AG04450 (cell line): ENCODE data around the gene NRL. TPM values are rescaled to one million over a fixed set of nuclear protein-coding genes. Genes with fewer than 3 reads are reported as not detected.
A peak's percentile ranks its signal among the peaks of the same experiment; 100 is the strongest.

Experiments used
- CTCF ChIA-PET: fragments of 300-600, 350-600 bp; formaldehyde crosslinking; extraction: SDS; loops from one replicate; lab custom pipeline; 2022; ENCODE audit warnings: antibody characterized with exemption, inconsistent platforms; lab: Charles Lee
- POLR2A ChIA-PET: fragments of 350-600 bp; formaldehyde crosslinking; extraction: SDS; loops from one replicate; lab custom pipeline; 2021; ENCODE audit warnings: antibody characterized with exemption, inconsistent platforms; lab: Yijun Ruan, JAX
- DNase-seq: peaks from one replicate; pipeline ENCODE4 v3.0.0-alpha.2; 2011; ENCODE audit warnings: low read depth, low spot score
- H3K27ac ChIP-seq: one replicate; pipeline ENCODE4 v1.5.1; 2012; ENCODE audit warnings: low read depth, low read length, control low read depth
- H3K27me3 ChIP-seq: one replicate; pipeline ENCODE4 v1.6.0; 2012; ENCODE audit warnings: low read length; ENCODE audit not compliant: control insufficient read depth, insufficient read depth
- H3K4me3 ChIP-seq: 2 replicates; pipeline ENCODE4 v1.5.1; 2011; ENCODE audit warnings: mild to moderate bottlenecking, low read depth, low read length, control low read depth
- H3K9me3 ChIP-seq: 2 replicates; pipeline ENCODE4 v1.5.1; 2012; ENCODE audit warnings: low read length; ENCODE audit not compliant: control insufficient read depth, insufficient read depth
- polyA minus RNA-seq: library from RNA; depleted of rRNA, polyadenylated mRNA; stranded (reverse); fragments of >200 nt; gene quantifications from 2 replicates; pipeline ENCODE4 v1.2.3, GENCODE V29; 2011; rRNA and poly(A)+ RNA removed
- polyA plus RNA-seq: library from polyadenylated mRNA; depleted of rRNA; stranded (reverse); fragments of >200 nt; gene quantifications from 2 replicates; pipeline ENCODE4 v1.2.3, GENCODE V29; 2011; rRNA removed
- TF ChIP-seq, protein P1 (sequence below): IDR thresholded peaks from 2 replicates; pipeline ENCODE4 v1.5.1; 2011; ENCODE audit warnings: low read depth, low read length, control low read depth, inconsistent platforms

NRL gene
- polyA plus RNA-seq (0.41 and 0.46 TPM in 2 replicates), polyA minus RNA-seq (0.23 and 0.83 TPM in 2 replicates)

DNA sequence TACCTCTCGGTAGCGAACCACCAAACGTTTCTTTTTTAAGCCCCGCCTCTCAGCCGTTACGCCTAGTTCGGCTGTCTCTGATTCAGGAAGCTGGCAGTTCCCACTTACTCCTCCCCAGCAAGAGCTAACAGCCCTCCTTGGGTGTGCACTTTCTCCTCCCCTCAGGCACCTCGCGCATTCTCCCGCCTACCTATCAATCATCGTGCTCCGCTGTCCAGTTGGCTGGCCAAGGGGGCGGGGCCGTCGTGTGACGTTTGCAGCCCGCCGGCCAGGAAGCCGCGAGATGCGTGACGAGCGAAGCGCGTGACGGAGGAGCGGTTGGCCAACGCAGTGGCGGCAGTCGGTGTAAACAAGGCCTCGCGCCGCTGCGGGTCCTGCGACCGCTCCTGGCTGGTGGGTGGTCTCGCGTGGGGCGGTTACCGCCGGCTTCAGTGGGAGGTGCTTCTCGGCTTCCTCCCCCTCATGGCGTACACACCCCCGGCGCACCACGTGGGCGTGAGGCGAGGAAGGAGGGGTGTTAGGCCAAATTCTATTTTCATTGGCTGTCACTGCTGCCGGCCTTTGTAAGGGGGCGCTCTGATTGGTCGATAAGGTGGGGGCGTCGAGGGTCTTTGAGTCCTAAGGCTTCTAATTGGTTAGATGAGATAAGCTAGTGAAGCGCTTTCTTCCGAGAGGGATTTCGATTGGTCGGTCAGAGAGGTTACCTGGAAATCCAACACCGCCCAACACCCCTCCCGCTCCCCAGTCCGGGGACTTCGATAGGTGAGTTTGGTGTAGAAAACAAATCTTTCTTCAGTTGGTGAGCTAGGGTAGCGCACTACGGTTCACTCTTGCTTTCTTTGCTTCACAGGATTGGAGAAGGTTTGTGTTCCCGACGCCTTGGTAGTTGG is at the start of gene NRL, which contains the start of gene DCAF11:
NRL (minus strand) TSS at position 418 of the 890 bp plus-strand sequence. CDS start 32,101 bp downstream, outside the sequence.
DCAF11 (plus strand) TSS at position 246 of the 890 bp plus-strand sequence. CDS start 818 bp downstream, outside the sequence.
- Histone ChIP-seq H3K4me3 (peak within 1 kb of the TSS; percentile 92), H3K27ac (peak within 1 kb of the TSS; percentile 99), H3K27me3 (no peaks in the 10 kb centered on the region), H3K9me3 (no peaks in the 10 kb centered on the region)
- ChIA-PET POLR2A (interaction anchor here (0.5 to 2.5 kb wide), 19 partner anchors 10 to 1020 kb away, joined by 3 to 36 read pairs (median 4); partner anchors contain the start of genes ACIN1, C14orf119, CHMP4A and DHRS1), CTCF (interaction anchor here (0.6 to 2.6 kb wide), 11 partner anchors 9 to 284 kb away, joined by 3 to 21 read pairs (median 5); partner anchors contain the start of genes CIDEB, IRF9, NYNRIN and PCK2)
- peak; percentile 99 for DNase-seq
- TF ChIP-seq, protein P1, sequence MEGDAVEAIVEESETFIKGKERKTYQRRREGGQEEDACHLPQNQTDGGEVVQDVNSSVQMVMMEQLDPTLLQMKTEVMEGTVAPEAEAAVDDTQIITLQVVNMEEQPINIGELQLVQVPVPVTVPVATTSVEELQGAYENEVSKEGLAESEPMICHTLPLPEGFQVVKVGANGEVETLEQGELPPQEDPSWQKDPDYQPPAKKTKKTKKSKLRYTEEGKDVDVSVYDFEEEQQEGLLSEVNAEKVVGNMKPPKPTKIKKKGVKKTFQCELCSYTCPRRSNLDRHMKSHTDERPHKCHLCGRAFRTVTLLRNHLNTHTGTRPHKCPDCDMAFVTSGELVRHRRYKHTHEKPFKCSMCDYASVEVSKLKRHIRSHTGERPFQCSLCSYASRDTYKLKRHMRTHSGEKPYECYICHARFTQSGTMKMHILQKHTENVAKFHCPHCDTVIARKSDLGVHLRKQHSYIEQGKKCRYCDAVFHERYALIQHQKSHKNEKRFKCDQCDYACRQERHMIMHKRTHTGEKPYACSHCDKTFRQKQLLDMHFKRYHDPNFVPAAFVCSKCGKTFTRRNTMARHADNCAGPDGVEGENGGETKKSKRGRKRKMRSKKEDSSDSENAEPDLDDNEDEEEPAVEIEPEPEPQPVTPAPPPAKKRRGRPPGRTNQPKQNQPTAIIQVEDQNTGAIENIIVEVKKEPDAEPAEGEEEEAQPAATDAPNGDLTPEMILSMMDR, result no peak

DNA sequence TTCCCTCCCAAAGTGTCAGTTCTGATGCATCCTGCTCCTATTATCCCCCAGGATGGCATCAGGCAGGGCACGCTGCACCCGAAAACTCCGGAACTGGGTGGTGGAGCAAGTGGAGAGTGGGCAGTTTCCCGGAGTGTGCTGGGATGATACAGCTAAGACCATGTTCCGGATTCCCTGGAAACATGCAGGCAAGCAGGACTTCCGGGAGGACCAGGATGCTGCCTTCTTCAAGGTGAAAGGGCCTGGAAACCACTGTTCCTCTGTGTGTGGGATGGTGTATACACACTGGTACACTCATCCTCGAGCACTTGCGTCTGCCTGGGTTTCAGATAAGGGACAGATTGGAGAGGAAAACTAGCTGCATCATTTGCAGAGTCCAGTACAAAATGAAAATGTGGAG is 47.3 kb upstream of the NRL start:
- TF ChIP-seq, protein P1, result no peak
- POLR2A ChIA-PET, result interaction anchor here (0.9 to 2.1 kb wide), 3 partner anchors 13 to 21 kb away, joined by 7 to 12 read pairs (median 9); partner anchors contain the start of genes EMC9 and RNF31
- Histone ChIP-seq H3K27me3 (no peaks in the 10 kb centered on the region), H3K4me3 (peak overlapping the region; percentile 94), H3K27ac (no peak overlapping the region), H3K9me3 (no peaks in the 10 kb centered on the region)
- no peak for DNase-seq
- CTCF ChIA-PET, result interaction anchor here (0.9 to 3.5 kb wide), 11 partner anchors 9 to 134 kb away, joined by 3 to 54 read pairs (median 16); partner anchors contain the start of genes DCAF11, NRL, PSME2 and RNF31

GRCh38 chr14:24160850-24161804 is 46.4 kb upstream of the NRL start, which contains the start of gene IRF9:
TSS of gene IRF9 (plus strand) at chr14:24161265. CDS start at chr14:24162145, 880 bp downstream.
- Histone ChIP-seq H3K9me3 (no peaks in the 10 kb centered on the region), H3K27ac (peak within 1 kb of the TSS; percentile 61), H3K27me3 (no peaks in the 10 kb centered on the region), H3K4me3 (peak within 1 kb of the TSS; percentile 94)
- DNase-seq, result peak; percentile 85
- POLR2A ChIA-PET, result interaction anchor here (0.6 to 2.1 kb wide), 10 partner anchors 11 to 52 kb away, joined by 3 to 12 read pairs (median 4); partner anchors contain the start of genes CHMP4A, DCAF11, EMC9 and NRL
- CTCF ChIA-PET, result interaction anchor here (0.5 to 3.5 kb wide), 39 partner anchors 10 to 1185 kb away, joined by 3 to 54 read pairs (median 5); partner anchors contain the start of genes CHMP4A, CIDEB, DCAF11 and EMC9
- TF ChIP-seq, protein P1, result peak; percentile 89

GRCh38 chr14:24160499-24160849 is 45.7 kb upstream of the NRL start:
- H3K27me3 ChIP-seq, result no peaks in the 10 kb centered on the region
- CTCF ChIA-PET, result interaction anchor here (0.6 to 3.5 kb wide), 21 partner anchors 10 to 140 kb away, joined by 3 to 54 read pairs (median 9); partner anchors contain the start of genes CHMP4A, DCAF11, IPO4 and NRL
- no peak for DNase-seq
- no peak overlapping the region for H3K4me3 ChIP-seq
- peak overlapping the region; percentile 61 for H3K27ac ChIP-seq
- POLR2A ChIA-PET, result interaction anchor here (0.8 to 2.1 kb wide), 7 partner anchors 12 to 53 kb away, joined by 3 to 12 read pairs (median 4); partner anchors contain the start of genes CHMP4A, DCAF11, NRL and PSME1
- H3K9me3 ChIP-seq, result no peaks in the 10 kb centered on the region
- TF ChIP-seq, protein P1, result no peak
